ENCODE data around the gene LMF1.
"Not testable (repeated sequence)": the region's sequence is repeated elsewhere in the genome, so short reads cannot be mapped to it uniquely, and the experiment has no call there.

GRCh38 chr16:953818-954217 lies 17.0 kb downstream of the LMF1 start:
- TF ChIP-seq, protein P1, sequence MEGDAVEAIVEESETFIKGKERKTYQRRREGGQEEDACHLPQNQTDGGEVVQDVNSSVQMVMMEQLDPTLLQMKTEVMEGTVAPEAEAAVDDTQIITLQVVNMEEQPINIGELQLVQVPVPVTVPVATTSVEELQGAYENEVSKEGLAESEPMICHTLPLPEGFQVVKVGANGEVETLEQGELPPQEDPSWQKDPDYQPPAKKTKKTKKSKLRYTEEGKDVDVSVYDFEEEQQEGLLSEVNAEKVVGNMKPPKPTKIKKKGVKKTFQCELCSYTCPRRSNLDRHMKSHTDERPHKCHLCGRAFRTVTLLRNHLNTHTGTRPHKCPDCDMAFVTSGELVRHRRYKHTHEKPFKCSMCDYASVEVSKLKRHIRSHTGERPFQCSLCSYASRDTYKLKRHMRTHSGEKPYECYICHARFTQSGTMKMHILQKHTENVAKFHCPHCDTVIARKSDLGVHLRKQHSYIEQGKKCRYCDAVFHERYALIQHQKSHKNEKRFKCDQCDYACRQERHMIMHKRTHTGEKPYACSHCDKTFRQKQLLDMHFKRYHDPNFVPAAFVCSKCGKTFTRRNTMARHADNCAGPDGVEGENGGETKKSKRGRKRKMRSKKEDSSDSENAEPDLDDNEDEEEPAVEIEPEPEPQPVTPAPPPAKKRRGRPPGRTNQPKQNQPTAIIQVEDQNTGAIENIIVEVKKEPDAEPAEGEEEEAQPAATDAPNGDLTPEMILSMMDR (IDR thresholded peaks at IDR 0.05 in 4 of 5, conservative IDR thresholded peaks at IDR 0.05 in 1 of 5), result not testable (repeated sequence)
- not testable (repeated sequence) for TF ChIP-seq POLR2A (IDR thresholded peaks at IDR 0.05)
